Ecto neural progenitor cell (in vitro differentiated cells): ENCODE measurements around the gene IFT74.

ENCODE experiments used
- DNase-seq: peaks from one replicate; pipeline ENCODE4 v3.0.0-alpha.2; 2018; ENCODE audit warnings: low spot score

Gene IFT74

DNA sequence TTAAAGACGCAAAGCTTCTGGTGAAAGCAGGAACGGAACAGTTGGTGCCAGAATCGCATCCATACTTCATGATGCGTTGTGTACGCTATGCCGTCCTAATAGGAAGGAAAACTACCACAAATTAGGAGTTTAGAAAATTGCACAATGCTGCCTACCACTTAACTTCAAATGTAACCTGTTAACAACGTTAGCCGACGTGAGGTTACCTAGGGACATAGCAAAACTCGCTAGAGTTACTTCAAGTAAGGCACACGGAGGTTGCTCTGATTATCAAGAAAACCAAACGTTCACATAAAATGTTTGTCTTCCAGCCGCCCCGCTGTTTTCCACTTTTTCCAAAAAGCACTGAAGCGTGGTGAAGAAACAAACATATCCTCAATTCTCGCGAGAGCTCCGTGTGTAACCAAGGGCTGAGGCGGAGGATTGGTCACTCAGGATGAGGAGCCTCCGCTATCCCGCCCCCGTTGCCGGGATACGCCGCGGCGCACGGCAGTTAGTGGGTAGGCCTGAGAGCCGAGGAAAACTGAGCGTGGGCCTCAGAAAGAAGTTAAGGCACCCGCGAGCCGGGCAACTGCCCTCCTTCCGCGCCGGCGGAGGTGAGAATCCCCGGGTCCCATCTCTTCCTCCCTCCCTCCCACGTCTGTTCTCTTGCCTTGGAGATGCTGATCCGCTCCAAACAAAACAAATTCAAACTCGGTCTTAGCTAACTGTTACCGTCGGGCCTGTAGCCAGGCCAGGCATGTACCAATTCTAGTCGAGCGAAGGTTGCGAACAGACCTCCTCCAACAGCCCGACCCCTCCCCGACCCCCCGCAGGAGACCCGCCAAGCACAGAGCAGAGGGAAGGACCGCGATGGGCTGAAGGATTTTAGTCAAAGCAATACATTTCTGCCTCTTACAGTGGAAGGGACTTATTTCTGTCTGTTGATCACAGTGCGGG is at the start of gene IFT74:
Gene IFT74 (plus strand): TSS at position 492 of the 939 bp plus-strand sequence. CDS start 5,556 bp downstream, outside the sequence.
- peak; percentile 96 for DNase-seq

GRCh38 chr9:26913138-26913668 is 43.0 kb upstream of the IFT74 start:
- no peak for DNase-seq

DNA sequence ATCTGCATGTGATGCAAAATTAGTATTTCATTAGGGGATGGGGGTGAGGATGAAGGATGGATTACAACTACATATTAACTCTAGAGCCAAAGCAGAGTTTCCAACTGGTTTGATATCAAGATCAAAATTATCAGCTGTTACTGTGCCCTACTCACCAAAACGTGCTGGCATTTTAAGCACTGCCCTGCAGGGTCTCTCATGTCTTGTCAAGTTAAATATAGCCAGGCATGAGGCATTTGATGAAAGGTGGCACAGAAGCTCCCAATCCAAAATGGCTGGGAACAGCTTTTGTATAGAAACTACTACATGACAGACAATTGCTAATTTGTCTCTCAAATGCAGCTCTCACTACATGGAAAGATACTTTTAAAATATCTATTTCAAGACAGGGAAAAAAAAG is 36.5 kb upstream of the IFT74 start:
- DNase-seq = no peak

GRCh38 chr9:26925609-26926008 is 30.6 kb upstream of the IFT74 start:
- no peak for DNase-seq

DNA sequence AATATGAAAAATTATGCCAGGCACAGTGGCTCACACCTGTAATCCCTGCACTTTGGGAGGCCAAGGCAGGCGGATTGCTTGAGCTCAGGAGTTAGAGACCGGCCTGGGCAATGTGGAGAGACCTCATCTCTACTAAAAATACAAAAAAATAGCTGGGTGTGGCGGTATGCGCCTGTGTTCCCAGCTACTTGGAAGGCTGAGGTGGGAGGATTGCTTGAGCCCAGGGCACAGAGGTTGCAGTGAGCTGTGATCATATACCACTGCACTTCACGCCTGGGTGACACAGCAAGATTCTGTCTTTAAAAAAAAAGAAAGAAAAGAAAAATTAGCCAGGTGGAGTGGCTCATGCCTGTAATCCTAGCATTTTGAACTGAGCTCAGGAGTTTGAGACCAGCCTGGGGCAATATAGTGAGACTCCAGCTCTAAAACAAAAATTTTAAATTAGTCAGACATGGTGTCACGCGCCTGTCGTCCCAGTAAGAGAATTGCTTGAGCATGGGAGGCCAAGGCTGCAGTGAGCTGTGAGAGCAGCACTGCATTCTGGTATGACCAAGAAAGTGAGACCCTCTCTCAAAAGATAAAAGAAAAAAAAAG is 27.2 kb upstream of the IFT74 start:
- no peak for DNase-seq

- DNase-seq = no peak
Observed at GRCh38 chr9:26935847-26936246, 20.4 kb upstream of the IFT74 start.

- DNase-seq = no peak
Observed at GRCh38 chr9:26937816-26938371, 18.3 kb upstream of the IFT74 start.

- no peak for DNase-seq
Observed at GRCh38 chr9:26939955-26940711, 16.1 kb upstream of the IFT74 start.

DNA sequence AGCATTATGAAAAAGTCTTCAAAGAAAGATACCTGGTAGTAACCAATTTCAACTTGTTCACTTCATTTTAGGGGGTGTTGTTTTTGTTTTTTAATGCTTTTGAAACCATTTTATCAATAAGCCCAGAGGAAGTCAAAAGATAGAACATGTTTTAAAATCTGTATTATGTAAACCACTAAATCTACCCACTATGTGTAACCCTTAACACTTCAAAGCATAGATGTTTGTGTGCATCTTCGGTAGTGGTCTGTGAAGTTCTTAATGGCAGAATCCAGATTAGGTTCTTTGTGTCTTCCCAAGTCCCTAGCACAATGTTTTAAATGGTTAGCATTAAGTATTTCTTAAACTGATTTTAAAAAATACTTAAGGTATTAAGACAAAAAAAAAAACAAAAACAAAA is 15.4 kb upstream of the IFT74 start:
- no peak for DNase-seq

- no peak for DNase-seq
Observed at GRCh38 chr9:26945591-26945990, 10.6 kb upstream of the IFT74 start.

GRCh38 chr9:26946753-26947727 is 9.2 kb upstream of the IFT74 start, which contains the start of gene PLAA:
Gene PLAA (minus strand): TSS chr9:26947242. CDS start chr9:26947045, 197 bp downstream.
- peak; percentile 92 for DNase-seq

DNA sequence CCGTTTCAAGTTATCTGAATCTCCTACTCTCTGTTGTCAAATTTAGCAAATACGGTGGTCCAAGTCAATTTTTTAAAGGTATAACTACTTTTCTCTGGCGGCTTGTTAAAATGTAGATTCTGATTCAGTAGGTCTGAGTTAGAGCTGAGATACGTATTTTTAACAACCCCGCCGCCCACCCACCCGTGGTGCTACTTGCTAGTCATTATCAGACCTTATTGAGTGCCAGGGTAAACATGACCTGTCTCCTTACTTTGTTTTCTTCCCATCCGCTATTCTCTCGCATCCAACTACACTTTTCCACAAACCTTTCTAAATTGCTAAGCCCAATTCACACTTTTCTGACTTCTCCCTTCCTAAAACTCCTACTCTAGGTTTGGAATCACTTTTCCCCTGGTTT is 8.5 kb upstream of the IFT74 start:
- no peak for DNase-seq

DNA sequence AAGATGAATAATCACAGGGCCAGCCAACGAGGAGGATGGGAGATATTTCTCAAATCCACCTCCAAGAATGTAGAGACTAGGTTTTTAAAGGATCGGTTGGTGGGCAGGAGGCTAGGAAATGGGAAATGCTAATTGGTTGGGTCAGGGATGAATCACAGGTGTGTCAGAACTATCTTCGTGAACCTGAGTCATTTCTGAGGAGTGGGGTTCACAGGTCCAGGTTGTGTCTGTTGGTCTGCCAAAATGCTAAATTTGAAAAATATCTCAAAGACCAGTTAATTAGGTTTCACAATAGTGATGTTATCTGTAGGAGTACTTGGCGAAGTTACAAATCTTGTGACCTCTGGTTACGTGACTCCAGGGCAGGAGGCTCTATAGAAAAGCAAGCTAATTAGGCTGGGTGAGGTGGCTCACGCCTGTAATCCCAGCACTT is 6.6 kb upstream of the IFT74 start:
- no peak for DNase-seq

DNA sequence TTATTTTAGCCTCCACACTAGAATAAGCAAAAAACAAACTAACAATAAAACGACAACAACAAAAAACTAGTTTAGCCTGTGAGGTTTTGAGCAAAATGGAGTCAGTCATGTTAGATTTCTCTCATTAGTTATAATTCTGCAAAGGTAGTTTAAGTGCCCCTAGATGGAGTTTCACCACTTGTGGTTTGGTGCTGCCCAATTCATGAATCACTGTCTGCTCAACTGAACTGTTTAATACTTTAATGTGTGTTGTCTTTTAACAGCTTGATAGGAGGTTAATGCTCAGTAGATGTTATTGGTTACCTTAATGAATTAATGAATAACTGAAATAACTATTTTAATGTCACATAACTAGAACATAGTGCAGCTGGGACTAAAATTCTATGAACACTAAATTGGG is 5.7 kb upstream of the IFT74 start:
- no peak for DNase-seq

GRCh38 chr9:26951794-26952193 is 4.4 kb upstream of the IFT74 start:
- no peak for DNase-seq

DNA sequence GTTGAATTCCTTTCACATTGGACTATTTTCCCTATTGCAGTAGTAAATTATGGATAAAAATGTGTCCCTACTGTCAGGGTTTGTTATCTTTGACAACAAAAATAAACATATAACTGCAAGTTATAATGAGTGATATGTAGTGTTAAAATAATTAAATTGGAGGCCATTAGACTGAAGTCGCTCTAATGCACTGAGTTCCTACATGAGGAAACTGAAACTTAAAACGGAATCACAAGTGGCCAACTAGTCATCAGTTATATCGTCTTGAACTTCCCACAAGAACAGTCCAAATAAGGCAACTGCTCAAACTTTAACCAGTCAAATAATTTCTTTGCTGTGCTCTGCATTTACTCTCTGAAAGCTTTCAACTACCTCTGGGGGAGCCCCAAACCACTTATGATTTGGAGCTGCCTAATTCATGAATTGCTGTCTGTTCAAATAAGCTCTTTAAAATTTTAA is 2.1 kb upstream of the IFT74 start:
- DNase-seq = no peak

DNA sequence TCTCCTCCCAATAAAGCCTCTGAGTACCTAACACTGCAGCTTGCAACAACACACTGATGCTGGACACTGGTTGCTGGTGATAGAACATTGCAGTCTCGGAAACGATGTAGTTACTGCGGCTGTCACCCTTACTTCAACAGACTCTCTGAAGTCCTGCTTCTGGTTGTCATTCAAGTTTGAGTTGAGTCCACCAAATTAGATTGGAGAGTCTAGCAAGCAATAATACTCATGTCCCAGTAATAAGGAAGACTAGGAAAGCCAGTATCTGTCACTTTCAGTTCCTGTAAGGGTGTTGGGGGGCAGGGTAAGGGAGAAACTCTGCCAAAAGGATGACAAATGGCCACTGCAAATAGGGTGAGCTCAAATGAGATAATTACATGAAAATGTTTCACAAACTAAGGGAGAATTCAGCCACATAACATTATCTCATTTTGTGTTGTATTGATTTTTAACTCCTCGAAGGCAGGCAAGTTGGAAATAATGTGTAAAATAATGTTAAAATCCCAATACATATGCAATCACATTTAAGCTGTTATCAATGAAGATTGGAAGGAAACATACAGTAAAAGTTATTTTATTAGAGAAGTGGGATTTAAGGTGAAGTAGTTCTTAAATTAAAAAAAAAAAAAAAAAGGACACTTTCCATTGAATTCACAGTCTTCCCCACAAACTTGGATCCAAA is 849 bp upstream of the IFT74 start:
- no peak for DNase-seq

DNA sequence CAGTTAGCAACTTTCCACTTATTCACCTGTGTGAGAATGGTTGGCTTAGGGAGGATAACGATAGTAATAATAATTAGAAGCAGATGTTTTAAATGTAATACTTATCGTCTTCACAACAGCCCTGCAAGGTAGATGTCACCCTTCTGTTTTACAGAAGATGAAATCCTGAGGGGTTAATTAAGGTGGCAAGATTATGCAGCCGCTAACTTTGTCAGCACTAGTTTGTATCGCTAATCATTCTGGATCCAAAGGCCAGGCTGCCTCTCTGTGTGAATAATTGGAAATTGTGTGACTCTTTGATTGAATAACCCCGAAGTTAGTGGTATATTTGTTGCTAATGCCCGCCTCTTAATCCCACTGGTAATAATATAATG is 635 bp downstream of the IFT74 start:
- DNase-seq = no peak

GRCh38 chr9:26971721-26972120 is 15.5 kb downstream of the IFT74 start:
- DNase-seq = no peak

DNA sequence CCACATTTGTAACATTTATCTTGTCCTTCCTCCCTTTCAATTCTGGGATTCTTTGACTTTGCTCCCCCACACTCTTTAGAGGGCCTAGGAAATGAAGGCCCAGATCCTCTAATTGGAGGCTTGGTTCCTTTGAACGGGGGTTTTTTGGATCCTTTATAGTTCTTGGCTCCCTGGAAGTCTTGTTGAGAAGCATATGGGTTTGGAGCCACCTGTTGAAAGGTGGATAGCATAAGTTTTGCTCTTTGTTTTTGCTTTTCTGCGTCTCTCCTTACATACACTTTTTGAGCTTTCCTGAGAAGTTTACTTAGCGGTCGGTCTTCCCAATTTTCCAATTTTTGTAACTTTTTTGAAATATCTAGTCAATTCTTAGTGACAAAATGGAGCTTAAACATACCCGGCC is 17.8 kb downstream of the IFT74 start:
- no peak for DNase-seq
